Measurements from ENCODE around the gene KIFAP3. TPM values are rescaled to one million over a fixed set of nuclear protein-coding genes. Genes with fewer than 3 reads are reported as not detected.

KIFAP3 gene
- total RNA-seq, 1 experiment from 2014 or later, result 2.3 TPM

DNA sequence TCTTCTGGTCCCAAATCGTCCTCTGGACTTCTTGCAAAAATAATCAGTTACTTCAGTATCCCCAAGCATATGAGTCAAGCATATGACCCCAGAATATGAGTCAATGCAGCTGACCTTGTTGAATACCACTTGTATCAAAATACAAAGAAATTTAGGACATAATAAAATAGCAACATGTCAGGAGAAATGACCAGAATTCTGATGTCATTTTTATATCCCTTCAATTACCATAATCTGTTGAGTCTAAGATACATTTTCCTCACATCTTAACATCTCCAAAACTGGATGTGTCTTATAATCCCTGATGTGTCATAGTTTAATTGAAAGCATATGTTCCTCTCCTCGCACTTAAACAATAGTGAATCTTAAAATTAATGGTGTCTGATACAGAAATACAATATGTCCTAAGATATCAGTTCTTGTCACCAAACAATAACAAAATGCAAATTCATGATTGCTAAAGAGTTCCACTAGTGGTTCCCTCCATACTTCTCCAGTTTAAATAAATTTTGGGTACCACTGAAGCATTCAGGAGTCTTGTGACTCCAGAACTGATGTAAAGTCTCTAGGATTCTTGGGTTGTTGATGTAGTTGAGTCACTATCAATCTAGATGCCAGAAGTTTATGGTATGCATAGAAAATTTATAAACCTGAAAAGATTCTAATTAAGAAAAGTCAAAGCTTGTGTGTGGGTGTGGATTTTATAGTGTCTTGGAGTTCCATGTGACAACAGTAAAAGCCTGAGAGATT is 41.8 kb downstream of the KIFAP3 start (continued):
- TF ChIP-seq MYBL2 (CRISPR knock-in tag; IDR thresholded peaks at IDR 0.05) (no peak), JUN (CRISPR knock-in tag; IDR thresholded peaks at IDR 0.05) (no peak), ZNF281 (CRISPR knock-in tag; IDR thresholded peaks at IDR 0.05) (no peak), IRF2 (CRISPR knock-in tag; IDR thresholded peaks at IDR 0.05; ENCODE audit: borderline replicate concordance, low read depth) (no peak), FOXP1 (CRISPR knock-in tag; IDR thresholded peaks at IDR 0.05; ENCODE audit: borderline replicate concordance) (no peak), JAZF1 (CRISPR knock-in tag; IDR thresholded peaks at IDR 0.05) (no peak), TP53 (CRISPR knock-in tag; IDR thresholded peaks at IDR 0.05) (no peak), HMGA2 (CRISPR knock-in tag; IDR thresholded peaks at IDR 0.05) (no peak), GRHL2 (CRISPR knock-in tag; IDR thresholded peaks at IDR 0.05; ENCODE audit: insufficient replicate concordance, severe bottlenecking) (no peak), NFYB (CRISPR knock-in tag; conservative IDR thresholded peaks at IDR 0.05; ENCODE audit: low read depth) (no peak), FOXP4 (CRISPR knock-in tag; IDR thresholded peaks at IDR 0.05) (no peak), TEAD4 (CRISPR knock-in tag; IDR thresholded peaks at IDR 0.05) (no peak)
- TF ChIP-seq, protein P1, sequence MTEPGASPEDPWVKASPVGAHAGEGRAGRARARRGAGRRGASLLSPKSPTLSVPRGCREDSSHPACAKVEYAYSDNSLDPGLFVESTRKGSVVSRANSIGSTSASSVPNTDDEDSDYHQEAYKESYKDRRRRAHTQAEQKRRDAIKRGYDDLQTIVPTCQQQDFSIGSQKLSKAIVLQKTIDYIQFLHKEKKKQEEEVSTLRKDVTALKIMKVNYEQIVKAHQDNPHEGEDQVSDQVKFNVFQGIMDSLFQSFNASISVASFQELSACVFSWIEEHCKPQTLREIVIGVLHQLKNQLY (CRISPR knock-in tag; IDR thresholded peaks at IDR 0.05), result no peak

DNA sequence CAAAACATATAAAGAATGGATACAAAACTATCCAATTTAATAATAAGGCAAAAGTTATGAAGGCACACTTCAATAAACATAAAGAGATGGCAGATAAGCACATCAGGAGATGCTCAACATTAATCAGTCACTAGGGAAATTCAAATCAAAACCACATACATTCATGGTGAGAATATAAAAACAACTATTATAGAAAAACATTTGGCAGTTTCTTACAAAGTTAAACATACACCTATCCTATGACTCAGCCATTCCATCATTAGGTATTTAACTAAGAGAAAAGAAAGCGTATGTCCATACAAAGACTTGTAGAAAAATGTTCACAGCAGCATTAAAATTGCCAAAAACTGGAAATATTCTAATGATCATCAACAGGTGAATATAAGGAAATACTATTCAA is 44.3 kb downstream of the KIFAP3 start:
- no peak overlapping the region for H3K27ac Mint-ChIP-seq
- peaks cover 10% of the 10 kb centered on the region; the same call in 1 of the 2 replicates for H3K36me3 Mint-ChIP-seq
- POLR2A ChIA-PET, result no interaction called here
- H3K4me3 Mint-ChIP-seq, result no peak overlapping the region
- peaks cover 19% of the 10 kb centered on the region for H3K9me3 Mint-ChIP-seq
- ATAC-seq (no peak), DNase-seq (ENCODE audit: low spot score) (no peak)
- H3K4me1 Mint-ChIP-seq, result no peaks in the 10 kb centered on the region
- no peaks in the 10 kb centered on the region for H3K27me3 Mint-ChIP-seq (ENCODE audit: low read depth)
- CTCF ChIA-PET, result no interaction called here
- TF ChIP-seq, protein P2, sequence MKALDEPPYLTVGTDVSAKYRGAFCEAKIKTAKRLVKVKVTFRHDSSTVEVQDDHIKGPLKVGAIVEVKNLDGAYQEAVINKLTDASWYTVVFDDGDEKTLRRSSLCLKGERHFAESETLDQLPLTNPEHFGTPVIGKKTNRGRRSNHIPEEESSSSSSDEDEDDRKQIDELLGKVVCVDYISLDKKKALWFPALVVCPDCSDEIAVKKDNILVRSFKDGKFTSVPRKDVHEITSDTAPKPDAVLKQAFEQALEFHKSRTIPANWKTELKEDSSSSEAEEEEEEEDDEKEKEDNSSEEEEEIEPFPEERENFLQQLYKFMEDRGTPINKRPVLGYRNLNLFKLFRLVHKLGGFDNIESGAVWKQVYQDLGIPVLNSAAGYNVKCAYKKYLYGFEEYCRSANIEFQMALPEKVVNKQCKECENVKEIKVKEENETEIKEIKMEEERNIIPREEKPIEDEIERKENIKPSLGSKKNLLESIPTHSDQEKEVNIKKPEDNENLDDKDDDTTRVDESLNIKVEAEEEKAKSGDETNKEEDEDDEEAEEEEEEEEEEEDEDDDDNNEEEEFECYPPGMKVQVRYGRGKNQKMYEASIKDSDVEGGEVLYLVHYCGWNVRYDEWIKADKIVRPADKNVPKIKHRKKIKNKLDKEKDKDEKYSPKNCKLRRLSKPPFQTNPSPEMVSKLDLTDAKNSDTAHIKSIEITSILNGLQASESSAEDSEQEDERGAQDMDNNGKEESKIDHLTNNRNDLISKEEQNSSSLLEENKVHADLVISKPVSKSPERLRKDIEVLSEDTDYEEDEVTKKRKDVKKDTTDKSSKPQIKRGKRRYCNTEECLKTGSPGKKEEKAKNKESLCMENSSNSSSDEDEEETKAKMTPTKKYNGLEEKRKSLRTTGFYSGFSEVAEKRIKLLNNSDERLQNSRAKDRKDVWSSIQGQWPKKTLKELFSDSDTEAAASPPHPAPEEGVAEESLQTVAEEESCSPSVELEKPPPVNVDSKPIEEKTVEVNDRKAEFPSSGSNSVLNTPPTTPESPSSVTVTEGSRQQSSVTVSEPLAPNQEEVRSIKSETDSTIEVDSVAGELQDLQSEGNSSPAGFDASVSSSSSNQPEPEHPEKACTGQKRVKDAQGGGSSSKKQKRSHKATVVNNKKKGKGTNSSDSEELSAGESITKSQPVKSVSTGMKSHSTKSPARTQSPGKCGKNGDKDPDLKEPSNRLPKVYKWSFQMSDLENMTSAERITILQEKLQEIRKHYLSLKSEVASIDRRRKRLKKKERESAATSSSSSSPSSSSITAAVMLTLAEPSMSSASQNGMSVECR (CRISPR knock-in tag; IDR thresholded peaks at IDR 0.05; ENCODE audit: borderline replicate concordance), result no peak
- no peak for TF ChIP-seq SP1 (CRISPR knock-in tag; conservative IDR thresholded peaks at IDR 0.05)
- no peak for TF ChIP-seq ZNF121 (CRISPR knock-in tag; IDR thresholded peaks at IDR 0.05)
- TF ChIP-seq FOXK1 (CRISPR knock-in tag; IDR thresholded peaks at IDR 0.05), result no peak
- TF ChIP-seq HMGA2 (CRISPR knock-in tag; IDR thresholded peaks at IDR 0.05), result no peak
- TF ChIP-seq, protein P3, sequence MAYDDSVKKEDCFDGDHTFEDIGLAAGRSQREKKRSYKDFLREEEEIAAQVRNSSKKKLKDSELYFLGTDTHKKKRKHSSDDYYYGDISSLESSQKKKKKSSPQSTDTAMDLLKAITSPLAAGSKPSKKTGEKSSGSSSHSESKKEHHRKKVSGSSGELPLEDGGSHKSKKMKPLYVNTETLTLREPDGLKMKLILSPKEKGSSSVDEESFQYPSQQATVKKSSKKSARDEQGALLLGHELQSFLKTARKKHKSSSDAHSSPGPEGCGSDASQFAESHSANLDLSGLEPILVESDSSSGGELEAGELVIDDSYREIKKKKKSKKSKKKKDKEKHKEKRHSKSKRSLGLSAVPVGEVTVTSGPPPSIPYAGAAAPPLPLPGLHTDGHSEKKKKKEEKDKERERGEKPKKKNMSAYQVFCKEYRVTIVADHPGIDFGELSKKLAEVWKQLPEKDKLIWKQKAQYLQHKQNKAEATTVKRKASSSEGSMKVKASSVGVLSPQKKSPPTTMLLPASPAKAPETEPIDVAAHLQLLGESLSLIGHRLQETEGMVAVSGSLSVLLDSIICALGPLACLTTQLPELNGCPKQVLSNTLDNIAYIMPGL (CRISPR knock-in tag; IDR thresholded peaks at IDR 0.05), result no peak
- TF ChIP-seq ZMAT4 (CRISPR knock-in tag; IDR thresholded peaks at IDR 0.05), result no peak
- no peak for TF ChIP-seq FOXJ3 (CRISPR knock-in tag; IDR thresholded peaks at IDR 0.05; ENCODE audit: borderline replicate concordance)
- TF ChIP-seq ZNF671 (CRISPR knock-in tag; IDR thresholded peaks at IDR 0.05), result no peak
- no peak for TF ChIP-seq ZNF396 (CRISPR knock-in tag; IDR thresholded peaks at IDR 0.05; ENCODE audit: borderline replicate concordance)
- TF ChIP-seq, protein P4, sequence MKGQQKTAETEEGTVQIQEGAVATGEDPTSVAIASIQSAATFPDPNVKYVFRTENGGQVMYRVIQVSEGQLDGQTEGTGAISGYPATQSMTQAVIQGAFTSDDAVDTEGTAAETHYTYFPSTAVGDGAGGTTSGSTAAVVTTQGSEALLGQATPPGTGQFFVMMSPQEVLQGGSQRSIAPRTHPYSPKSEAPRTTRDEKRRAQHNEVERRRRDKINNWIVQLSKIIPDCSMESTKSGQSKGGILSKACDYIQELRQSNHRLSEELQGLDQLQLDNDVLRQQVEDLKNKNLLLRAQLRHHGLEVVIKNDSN (CRISPR knock-in tag; IDR thresholded peaks at IDR 0.05), result no peak
- TF ChIP-seq, protein P5, sequence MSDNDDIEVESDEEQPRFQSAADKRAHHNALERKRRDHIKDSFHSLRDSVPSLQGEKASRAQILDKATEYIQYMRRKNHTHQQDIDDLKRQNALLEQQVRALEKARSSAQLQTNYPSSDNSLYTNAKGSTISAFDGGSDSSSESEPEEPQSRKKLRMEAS (CRISPR knock-in tag; IDR thresholded peaks at IDR 0.05), result no peak

Data from WTC11 (cell line).